Caki2 (cell line): ENCODE data around the gene LRP1B. TPM values are rescaled to one million over a fixed set of nuclear protein-coding genes. Genes with fewer than 3 reads are reported as not detected.
"Not testable (repeated sequence)": the region's sequence is repeated elsewhere in the genome, so short reads cannot be mapped to it uniquely, and the experiment has no call there.

ENCODE experiments used
- DNase-seq: peaks from one replicate; pipeline ENCODE4 v3.0.0-alpha.2; 2015; ENCODE audit warnings: low read depth
- in situ Hi-C: cut with HindIII; loops from 2 replicates; pipeline ENCODE4 v1.10.0; 2016; ENCODE audit warnings: low sequenced_read_pairs, low pct_unique_long_range_greater_than_20kb, mixed read lengths
- total RNA-seq: library from RNA; depleted of rRNA; stranded (reverse); fragments of >200 nt; shearing (Covaris generic); gene quantifications from 2 replicates; pipeline ENCODE4 v1.2.3, GENCODE V29; 2014; ENCODE audit warnings: low replicate concordance

LRP1B gene
- total RNA-seq, 1 experiment from 2014 or later = 0.14 TPM

DNA sequence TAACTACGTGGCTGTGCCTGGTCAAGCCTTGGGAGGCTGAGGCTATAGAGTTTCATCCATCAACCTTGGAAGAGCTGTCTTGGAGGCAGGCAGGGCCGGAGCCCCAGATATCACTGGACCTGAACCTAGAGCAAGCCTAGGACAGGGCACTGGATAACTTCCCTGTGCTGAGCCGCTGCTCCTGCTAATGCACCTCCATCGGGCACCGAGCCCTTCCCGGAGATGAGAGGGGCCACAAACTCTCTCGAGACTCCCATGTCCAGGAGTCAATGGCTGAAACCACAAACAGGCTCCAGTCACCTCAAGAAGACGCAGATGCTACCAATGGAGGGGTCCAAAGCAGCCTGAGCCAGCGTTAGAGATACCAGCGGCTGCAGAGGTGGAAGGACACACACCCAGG lies 866.0 kb downstream of the LRP1B start:
- in situ Hi-C loops = no loop called here
- no peak for DNase-seq

DNA sequence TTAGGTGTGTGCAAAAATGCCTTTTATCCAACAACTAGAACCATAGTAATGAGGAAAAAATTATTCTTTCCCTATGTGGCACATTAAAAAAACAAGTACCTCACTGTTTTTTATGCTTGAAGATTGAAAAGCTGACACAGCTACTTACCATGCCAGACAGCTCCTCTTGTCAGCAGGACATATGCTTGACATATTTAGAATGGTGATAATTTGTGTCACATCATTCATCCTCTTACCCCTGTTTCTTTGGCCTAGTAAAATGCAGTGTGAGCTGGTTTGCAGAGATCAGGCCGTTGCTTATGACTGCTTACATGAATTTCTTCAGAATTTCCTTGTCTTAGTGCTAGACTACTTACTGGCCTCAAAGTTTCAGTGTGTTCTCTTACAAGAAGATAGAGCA lies 869.9 kb downstream of the LRP1B start:
- DNase-seq = no peak
- in situ Hi-C loops = no loop called here

DNA sequence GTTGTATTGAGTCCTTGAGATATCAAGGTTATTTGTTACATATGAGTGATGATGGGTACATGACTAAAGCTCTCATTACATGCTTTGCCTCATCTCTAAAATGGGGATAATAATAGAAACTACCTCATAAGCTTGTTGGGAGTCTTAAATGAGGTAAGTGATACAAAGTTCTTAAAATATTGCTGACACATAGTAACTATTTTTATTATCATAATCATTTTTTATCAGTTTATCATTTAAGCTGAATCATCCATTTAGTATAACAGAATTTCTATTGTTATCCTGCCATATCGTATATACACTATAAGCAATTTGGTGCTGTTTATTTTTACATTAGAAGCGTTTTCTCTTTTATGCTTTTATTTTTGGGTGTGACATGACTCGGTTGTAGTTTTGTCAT lies 871.1 kb downstream of the LRP1B start:
- no peak for DNase-seq
- in situ Hi-C loops = no loop called here

DNA sequence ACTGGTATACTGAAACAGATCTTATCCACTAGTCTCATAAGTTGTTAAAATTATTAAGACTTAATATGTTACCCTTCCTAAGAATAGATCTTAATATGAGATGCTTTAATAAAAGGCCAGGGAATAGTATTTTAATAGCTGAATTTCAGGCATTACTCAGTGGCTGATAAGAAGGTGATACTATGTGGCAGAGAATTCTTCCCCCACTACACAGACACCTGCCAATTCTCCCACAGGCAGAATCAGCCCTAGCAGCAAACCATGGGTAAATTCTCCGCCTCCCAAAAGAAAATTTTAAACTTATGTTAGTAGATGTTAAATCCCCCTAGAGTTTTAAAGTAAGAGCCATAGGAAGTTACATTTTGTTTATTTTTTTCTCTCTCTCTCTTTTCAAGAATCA lies 888.8 kb downstream of the LRP1B start:
- in situ Hi-C loops = no loop called here

DNA sequence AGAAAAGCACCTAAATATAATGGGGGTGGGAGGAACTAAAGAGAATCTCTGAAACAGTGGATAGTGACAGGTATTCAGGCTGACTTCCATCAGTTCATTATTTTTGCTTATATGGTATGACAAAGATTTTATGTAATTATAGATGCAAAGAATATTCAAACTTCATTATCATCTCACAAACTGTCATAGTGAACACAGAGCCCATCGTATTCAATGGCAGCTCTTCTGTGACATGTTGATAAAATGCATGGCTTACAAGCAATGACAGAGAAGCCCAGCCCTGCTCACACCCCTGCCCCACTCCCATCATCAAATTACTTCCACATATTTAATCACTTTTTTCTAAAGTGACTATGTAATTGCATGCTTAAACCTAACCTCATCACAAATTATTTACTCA lies 904.3 kb downstream of the LRP1B start:
- no peak for DNase-seq
- in situ Hi-C loops = no loop called here

More for the DNA sequence above, 888.8 kb downstream of the LRP1B start:
- no peak for DNase-seq

DNA sequence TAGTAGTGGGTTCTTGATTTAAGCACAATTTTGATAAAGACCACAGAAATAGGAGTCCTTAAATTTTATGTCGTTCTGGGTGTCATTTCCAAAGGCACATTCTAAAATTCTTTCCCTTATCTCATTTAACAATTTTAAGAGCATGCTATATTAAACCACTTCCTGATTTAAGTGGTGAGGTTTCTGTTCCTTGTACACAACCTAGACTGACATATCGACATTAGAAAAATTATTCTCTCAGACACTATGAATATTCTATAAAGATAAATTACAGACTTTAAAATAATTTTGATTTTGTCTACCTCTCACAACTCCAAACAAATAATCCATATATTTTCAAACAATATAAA lies 923.8 kb downstream of the LRP1B start:
- no peak for DNase-seq
- in situ Hi-C loops = no loop called here

DNA sequence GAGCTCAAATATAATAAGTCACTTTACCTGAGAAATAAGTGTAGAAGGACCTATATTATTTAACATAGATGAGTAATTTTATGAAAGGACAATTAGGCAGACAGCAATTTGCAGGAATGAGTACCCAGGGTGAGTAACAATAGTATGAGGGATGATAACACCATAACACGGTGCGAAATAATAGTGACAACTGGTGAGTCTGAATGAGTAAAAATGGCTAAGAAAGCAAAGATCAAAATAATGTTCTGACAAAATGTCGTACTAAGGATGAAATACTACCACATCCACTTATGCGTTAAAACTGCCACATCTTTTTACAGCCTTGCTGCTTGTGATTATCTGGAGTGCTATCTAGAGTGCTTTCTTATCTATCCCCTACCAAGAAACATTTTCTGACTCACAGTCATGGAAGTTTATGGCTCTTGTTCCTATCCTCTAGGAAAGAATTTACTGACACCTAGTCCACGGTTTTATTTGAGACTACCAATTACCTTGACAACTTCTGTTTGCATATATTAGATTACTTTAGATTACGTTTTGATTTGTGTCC lies 929.7 kb downstream of the LRP1B start:
- in situ Hi-C loops = no loop called here
- DNase-seq = no peak

DNA sequence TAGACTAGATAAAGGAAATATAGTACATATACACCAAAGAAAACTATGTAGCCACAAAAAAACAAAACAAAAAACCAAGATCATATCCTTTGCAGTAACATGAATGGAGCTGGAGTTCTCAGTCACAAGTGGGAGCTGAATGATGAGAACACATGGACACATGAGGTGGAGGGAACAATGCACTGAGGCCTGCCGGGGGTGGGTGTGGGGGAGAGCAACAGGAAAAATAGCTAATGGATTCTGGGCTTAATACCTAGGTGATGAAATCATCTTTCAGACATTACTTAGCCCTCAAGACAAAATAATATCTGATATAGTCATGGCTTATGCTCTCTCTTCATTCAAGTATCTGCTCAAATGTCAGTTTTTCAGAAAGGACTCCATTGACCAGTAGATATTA lies 930.6 kb downstream of the LRP1B start:
- DNase-seq = no peak
- in situ Hi-C loops = no loop called here

DNA sequence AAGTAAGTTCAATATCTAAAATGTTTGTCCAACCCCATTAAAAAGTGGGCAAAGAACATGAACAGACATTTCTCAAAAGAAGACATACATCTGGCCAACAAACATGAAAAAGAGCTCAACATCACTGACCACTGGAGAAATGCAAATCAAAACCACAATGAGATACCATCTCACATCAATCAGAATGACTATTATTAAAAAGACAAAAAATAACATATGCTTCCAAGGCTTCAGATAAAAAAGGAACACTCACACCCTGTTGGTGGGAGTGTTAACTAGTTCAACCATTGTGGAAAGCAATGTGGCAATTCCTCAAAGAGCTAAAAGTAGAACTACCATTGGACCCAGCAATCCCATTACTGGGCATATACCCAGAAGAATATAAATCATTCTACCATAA lies 931.1 kb downstream of the LRP1B start:
- DNase-seq = no peak
- in situ Hi-C loops = no loop called here

DNA sequence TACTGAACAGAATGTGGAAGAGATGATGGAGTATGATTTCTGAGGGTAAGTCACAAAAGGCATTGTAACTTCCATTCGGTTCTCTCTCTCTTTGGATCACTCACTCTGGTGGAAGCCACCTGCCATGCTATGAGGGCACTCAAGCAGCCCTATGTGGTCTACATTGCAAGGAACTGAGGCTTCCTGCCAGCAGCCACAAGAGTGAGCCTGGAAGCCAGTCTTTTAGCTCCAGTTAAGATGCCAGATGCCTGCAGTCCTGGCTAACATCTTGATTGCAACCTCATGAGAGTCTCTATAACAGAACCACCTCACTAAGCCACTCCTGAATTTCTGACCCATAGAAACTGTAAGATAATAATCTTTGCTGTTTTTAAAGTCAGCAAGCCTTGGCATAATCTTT lies 935.7 kb downstream of the LRP1B start:
- in situ Hi-C loops = no loop called here
- no peak for DNase-seq

DNA sequence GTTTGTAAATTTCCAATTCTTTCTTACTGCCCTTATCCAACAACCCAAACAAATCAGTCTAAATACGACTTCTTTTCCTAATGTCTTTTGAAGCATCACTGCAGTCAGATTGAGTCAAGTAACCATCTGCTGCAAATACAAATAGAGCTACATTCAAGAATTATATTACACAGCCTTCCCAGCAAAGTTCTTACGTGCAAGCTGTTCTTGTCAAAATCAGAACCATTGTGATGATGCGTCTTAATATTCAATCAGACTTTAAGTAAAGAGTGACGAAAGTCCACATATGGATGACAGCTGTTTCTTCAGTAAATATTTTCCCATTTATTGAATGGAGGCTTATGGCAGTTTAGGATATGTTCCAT lies 943.8 kb downstream of the LRP1B start:
- no peak for DNase-seq
- in situ Hi-C loops = no loop called here

DNA sequence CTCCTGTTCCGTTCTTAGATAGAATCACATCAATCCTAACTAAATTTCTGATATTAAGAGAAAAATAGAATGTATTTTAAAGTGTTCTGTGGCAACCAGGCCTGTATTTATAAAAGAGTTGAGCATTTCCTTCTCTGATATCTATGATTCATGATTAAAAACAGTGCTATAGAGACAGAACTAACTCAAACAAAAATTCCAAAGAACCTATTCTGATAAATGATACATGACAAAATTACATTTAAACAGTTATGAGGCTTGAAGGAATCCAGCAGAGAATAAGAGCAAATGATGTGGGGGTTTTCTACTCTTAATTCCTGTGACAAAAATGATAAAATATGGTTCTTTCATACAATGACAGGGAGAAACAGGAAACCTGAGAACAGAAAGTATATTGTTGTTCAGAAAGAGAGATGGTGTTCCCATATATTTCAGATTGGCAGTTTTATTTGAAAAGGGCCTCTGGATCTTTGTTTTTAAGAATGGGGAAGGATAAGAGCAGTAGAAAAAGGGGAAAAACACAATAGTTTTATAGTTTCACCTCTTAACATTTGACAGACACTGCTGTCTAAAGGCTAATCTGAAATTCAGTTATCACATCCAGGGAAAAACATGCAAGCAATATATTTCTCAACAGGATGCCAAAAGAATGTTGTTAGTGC lies 944.3 kb downstream of the LRP1B start:
- no peak for DNase-seq
- in situ Hi-C loops = no loop called here

DNA sequence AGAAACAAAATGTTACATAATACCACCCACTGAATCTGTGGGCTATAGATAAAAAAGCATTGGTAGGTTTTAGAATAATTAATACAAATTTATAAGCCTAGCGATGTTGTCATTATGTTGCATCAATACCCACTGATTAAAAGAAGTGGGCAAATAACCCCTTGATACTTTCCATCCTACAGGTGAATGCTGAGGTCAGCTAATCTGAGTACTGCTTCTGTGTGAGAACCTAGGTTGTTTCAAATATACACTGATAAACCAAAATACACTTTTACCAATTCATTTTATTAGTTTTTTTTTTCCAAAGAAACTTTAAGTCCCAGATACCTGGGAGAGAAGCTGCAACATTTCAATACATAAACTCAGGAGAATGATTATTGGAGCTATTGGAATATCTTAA lies 948.6 kb downstream of the LRP1B start:
- DNase-seq = no peak
- in situ Hi-C loops = no loop called here

DNA sequence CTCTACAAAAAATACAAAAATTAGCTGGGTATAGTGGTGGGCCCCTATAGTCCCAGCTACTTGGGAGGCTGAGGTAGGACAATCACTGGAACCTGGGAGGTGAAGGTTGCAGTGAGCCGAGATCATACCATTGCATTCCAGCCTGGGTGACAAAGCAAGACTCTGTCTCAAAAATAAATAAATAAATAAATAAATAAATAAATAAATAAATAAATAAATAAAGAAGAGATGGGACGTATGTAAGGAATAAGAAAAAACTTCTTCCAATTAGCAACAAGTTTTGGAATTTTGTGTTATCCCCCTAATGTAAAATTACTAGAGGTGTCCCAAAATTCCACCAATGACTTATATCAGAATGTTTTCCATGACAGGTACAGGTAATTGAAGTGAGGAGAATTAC lies 961.7 kb downstream of the LRP1B start:
- DNase-seq, in situ Hi-C loops: not testable (repeated sequence)

DNA sequence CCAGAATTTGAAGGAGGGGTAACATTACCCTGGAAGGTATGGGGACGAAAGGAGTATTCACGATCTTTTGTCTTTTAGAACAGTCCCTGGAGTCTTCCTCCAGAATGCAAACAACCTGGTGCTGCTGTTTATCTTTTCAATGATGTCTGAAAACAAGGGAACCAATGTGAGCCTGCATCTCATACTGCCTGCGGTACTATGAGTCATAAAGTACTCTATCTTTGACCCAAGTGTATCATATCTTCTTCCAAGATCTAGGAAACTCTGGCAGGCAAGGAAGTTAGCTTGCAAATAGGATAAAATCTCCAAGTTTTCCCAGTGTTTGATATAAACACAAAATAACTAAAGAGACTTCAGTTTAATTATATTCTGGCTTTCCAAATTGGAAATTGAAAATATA lies 968.5 kb downstream of the LRP1B start:
- in situ Hi-C loops = no loop called here
- DNase-seq = no peak

DNA sequence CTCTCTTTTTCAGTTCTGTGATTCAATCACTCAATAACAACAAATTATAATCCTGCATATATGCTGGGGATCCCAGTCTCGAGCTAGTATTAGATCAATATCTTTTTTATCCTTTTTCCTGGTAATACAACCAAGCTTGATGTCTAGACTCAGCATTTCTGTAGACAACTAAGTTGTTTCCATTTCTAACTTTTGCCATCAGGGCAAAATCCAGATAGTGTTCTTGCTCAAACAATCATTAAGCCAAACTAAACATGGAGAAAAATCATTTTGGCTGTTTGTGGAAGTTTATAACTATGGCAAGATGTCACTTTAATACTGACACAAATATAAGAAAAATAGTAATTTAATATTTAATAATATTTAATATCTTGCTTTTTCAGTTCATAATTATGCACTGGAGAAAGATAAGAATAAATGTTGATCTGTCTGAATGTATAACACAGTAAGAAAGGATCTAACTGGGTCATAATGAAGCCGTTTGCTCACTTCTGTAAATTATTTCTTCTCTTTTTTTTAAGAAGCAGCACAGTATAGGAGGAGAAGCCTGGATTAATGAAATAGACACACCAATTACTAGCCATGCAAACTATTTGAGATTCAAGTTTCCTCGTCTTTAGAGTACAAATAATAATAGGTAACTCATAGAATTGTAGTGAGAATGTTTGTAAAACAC lies 979.1 kb downstream of the LRP1B start:
- no peak for DNase-seq
- in situ Hi-C loops = no loop called here

DNA sequence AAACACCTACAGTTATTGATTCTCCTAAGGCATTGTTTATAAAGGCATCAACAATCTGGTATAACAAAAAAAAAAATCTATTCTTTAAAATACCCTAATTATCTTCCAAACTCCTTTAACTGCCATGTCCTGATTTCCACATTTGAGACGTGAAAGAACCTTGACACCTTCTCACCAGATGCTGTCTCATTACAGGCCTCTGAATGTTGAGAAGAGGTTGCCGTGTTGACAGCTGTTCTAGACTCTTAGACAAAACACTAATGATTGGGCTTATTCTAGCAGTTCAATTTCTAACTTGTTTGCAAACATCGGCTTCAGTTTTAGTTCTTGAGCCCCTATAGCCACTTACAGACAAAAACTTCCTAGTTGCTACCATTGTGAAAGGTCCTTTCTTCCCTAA lies 988.8 kb downstream of the LRP1B start:
- DNase-seq = no peak
- in situ Hi-C loops = no loop called here

DNA sequence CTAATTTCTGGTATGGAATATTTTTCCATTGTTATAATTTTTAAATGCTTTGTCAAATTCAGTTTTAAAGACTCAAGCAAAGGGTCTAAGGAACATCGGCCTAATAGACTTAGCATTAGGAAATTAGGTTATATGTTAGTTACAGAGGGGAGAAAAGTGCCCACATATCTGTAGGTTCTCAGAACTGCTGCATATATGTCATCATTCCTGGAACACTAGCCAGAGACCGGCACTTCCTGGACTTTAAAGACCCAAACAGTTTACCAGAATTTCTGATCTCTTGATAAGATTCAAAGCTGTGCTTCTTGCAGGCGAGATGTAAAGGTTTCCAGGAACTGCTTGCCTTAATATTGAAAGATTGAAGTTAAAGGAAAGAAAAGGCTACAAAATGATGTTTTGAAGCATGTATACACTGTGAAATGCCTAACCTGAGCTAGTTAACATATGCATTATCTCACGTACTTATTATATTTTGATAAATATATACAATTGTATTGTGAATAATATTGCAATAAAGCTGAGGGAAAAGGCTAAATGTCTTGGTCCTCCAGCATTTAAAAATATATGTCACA lies 993.6 kb downstream of the LRP1B start:
- DNase-seq = no peak
- in situ Hi-C loops = no loop called here

DNA sequence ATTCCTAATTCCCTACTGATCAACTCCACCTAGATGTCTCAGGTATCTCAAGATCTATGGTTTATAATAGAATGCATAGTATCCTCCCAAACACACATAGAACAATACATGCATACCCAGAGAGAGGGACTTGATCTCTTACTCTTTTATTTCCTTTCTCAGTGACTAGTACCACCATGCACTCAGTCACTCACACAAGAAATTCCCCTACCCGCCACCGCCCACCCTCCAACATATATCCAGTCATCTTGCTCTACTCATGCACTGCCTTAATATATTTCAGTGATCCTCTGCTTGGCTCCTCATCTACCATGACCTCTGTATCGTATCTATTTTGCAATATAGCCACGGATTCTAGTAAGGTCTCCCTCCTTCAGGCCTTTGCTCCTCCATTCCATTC lies 996.9 kb downstream of the LRP1B start:
- in situ Hi-C loops = no loop called here
- no peak for DNase-seq

DNA sequence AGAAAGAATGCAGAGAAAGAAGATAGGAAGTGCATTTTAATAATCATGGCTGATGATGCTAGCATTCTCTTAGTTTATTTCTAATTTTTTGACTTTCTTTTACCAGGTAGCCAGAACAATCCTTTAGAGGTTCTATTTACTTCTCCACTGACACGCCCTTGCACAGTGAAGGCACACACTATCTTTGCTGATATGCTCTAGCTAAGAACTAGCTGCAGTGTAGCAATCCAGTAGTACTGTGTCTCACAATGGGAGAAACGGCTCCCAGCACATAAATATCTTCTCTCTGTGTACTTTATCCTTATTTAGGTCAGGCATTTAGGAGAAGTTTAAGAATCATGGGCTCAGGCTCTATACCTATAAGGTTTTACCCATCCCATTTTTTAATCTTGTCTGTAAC lies 1005.4 kb downstream of the LRP1B start:
- in situ Hi-C loops = no loop called here
- DNase-seq = no peak
